ENCODE measurements around the gene OR51B4.

DNA sequence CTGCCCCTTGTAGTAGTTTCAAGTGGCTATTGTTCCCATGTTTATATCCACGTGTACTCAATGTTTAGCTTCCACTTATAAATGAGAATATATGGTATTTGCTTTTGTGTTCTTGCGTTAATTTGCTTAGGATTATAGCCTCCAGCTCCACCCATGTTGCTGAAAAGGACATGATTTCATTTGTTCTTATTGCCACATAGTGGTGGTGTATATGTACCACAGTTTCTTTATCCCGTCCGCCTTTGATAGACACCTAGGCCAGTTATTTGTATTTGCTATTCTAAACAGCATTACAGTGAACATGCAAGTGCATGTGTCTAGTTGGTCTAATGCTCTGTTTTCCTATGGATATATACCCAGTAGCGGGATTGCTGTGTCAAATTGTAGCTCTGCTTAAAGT lies 15.5 kb upstream of the OR51B4 start:
- TF ChIP-seq, protein P1, sequence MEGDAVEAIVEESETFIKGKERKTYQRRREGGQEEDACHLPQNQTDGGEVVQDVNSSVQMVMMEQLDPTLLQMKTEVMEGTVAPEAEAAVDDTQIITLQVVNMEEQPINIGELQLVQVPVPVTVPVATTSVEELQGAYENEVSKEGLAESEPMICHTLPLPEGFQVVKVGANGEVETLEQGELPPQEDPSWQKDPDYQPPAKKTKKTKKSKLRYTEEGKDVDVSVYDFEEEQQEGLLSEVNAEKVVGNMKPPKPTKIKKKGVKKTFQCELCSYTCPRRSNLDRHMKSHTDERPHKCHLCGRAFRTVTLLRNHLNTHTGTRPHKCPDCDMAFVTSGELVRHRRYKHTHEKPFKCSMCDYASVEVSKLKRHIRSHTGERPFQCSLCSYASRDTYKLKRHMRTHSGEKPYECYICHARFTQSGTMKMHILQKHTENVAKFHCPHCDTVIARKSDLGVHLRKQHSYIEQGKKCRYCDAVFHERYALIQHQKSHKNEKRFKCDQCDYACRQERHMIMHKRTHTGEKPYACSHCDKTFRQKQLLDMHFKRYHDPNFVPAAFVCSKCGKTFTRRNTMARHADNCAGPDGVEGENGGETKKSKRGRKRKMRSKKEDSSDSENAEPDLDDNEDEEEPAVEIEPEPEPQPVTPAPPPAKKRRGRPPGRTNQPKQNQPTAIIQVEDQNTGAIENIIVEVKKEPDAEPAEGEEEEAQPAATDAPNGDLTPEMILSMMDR (IDR thresholded peaks at IDR 0.05) = no peak
- TF ChIP-seq POLR2A (IDR thresholded peaks at IDR 0.05; ENCODE audit: low read depth) = no peak
- no peak for TF ChIP-seq POLR2AphosphoS5 (IDR thresholded peaks at IDR 0.05)
